HG03354 (cell line): ENCODE results near the gene SSR4.
"Not testable (repeated sequence)": the region's sequence is repeated elsewhere in the genome, so short reads cannot be mapped to it uniquely, and the experiment has no call there.

Source experiments
- ATAC-seq: cut with Tn5 transposase; IDR thresholded peaks from one replicate; pipeline ENCODE4 v1.9.1; 2021; ENCODE audit warnings: mild to moderate bottlenecking; ENCODE audit not compliant: unreplicated experiment, poor library complexity, severe bottlenecking

Gene SSR4

GRCh38 chrX:153794018-153794896 is at the start of gene SSR4, which contains the start of gene IDH3G:
SSR4 (plus strand) TSS chrX:153794668; CDS start chrX:153794688, 20 bp downstream.
IDH3G (minus strand) TSS chrX:153794375; CDS start chrX:153794326, 49 bp downstream.
- ATAC-seq: peak; percentile 90

GRCh38 chrX:153745067-153745433 is 49.4 kb upstream of the SSR4 start:
- ATAC-seq: not testable (repeated sequence)

GRCh38 chrX:153746359-153746758 is 48.1 kb upstream of the SSR4 start:
- no peak for ATAC-seq

- not testable (repeated sequence) for ATAC-seq
Observed at GRCh38 chrX:153746991-153747390, 47.5 kb upstream of the SSR4 start.

- not testable (repeated sequence) for ATAC-seq
Observed at GRCh38 chrX:153749017-153749416, 45.5 kb upstream of the SSR4 start.

- ATAC-seq: no peak
Observed at GRCh38 chrX:153750127-153750774, 44.2 kb upstream of the SSR4 start.

GRCh38 chrX:153755136-153755535 is 39.3 kb upstream of the SSR4 start:
- ATAC-seq: no peak

GRCh38 chrX:153761863-153762262 is 32.6 kb upstream of the SSR4 start:
- no peak for ATAC-seq

- ATAC-seq: no peak
Observed at GRCh38 chrX:153762626-153763173, 31.8 kb upstream of the SSR4 start.

- ATAC-seq: peak; percentile 7
Observed at GRCh38 chrX:153763298-153763932, 31.1 kb upstream of the SSR4 start.

- ATAC-seq: peak; percentile 73
Observed at GRCh38 chrX:153763989-153764755, 30.3 kb upstream of the SSR4 start, which contains the start of gene PLXNB3. PLXNB3 (plus strand) TSS chrX:153764249; CDS start chrX:153765536, 1,287 bp downstream.

- ATAC-seq: no peak
Observed at GRCh38 chrX:153764786-153765137, 29.7 kb upstream of the SSR4 start.

- no peak for ATAC-seq
Observed at GRCh38 chrX:153765138-153766079, 29.1 kb upstream of the SSR4 start.

GRCh38 chrX:153766098-153766817 is 28.2 kb upstream of the SSR4 start:
- ATAC-seq: no peak

- no peak for ATAC-seq
Observed at GRCh38 chrX:153766871-153767673, 27.4 kb upstream of the SSR4 start.

GRCh38 chrX:153767674-153768055 is 26.8 kb upstream of the SSR4 start:
- ATAC-seq: no peak
